ENCODE results near the gene CLEC2B.
"Not testable (repeated sequence)": the region's sequence is repeated elsewhere in the genome, so short reads cannot be mapped to it uniquely, and the experiment has no call there.

Gene CLEC2B

GRCh38 chr12:9869307-9870161 lies at the start of gene CLEC2B:
Gene CLEC2B, minus strand, starts transcription at chr12:9869354.
- peak in 1 of 2 experiments; percentile 54 for DNase-seq

- no peak for DNase-seq
Observed at GRCh38 chr12:9911708-9912107, 42.6 kb upstream of the CLEC2B start.

GRCh38 chr12:9910716-9911421 lies 41.7 kb upstream of the CLEC2B start:
- DNase-seq, result no peak

GRCh38 chr12:9909724-9910123 lies 40.6 kb upstream of the CLEC2B start:
- no peak for DNase-seq

GRCh38 chr12:9908350-9908749 lies 39.2 kb upstream of the CLEC2B start:
- DNase-seq, result no peak

- no peak for DNase-seq
Observed at GRCh38 chr12:9907769-9908168, 38.6 kb upstream of the CLEC2B start.

- DNase-seq, result no peak
Observed at GRCh38 chr12:9906873-9907272, 37.7 kb upstream of the CLEC2B start.

- no peak for DNase-seq
Observed at GRCh38 chr12:9902539-9903228, 33.5 kb upstream of the CLEC2B start.

GRCh38 chr12:9900930-9901329 lies 31.8 kb upstream of the CLEC2B start:
- DNase-seq, result no peak

DNA sequence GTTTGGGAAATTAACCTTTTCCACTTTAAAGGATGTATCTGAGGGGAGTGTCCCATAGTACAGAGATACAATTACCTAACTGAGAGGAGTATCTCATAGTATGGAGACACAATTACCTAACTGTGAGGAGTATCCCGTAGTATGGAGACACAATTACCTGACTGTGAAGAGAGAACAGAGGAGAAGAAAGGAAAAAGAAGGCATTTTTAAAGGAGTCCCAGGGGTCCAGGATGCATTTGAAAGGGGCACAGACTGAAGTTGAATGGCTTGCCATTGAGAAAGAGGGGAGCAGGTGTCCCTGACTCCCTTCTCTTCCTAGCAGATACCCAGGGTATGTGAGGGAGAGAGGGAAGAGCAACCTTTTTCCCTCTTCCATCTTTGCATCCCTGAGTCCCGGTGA lies 30.1 kb upstream of the CLEC2B start:
- no peak for DNase-seq

GRCh38 chr12:9897535-9897934 lies 28.4 kb upstream of the CLEC2B start:
- DNase-seq, result no peak

GRCh38 chr12:9895215-9895971 lies 26.2 kb upstream of the CLEC2B start:
- DNase-seq, result no peak

GRCh38 chr12:9888665-9889273 lies 19.6 kb upstream of the CLEC2B start:
- DNase-seq, result no peak

DNA sequence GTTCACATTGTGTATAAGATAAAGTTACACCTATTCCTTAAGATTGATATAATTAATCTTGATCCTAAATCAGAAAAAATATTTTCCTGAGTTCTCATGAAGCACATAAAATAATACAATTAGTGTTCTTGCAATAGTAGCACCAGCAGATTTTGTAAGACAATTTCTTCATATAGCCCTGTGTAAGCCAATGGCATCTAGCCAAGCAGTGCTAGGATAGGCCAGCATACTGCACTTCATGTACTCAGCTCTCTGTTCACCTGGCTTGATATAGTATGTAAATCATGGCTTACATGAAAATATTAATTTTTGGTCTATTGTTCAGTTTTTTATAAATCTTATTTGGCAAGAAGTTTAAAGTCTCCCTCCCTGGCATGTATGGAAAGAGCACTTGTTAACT lies 14.0 kb upstream of the CLEC2B start:
- DNase-seq, result no peak

- no peak for DNase-seq
Observed at GRCh38 chr12:9881988-9882387, 12.8 kb upstream of the CLEC2B start.

- DNase-seq, result no peak
Observed at GRCh38 chr12:9881246-9881645, 12.1 kb upstream of the CLEC2B start, which contains the start of gene KLRF2. Gene KLRF2, plus strand, starts transcription at chr12:9881489. Its CDS starts 107 bp downstream, at chr12:9881596.

DNA sequence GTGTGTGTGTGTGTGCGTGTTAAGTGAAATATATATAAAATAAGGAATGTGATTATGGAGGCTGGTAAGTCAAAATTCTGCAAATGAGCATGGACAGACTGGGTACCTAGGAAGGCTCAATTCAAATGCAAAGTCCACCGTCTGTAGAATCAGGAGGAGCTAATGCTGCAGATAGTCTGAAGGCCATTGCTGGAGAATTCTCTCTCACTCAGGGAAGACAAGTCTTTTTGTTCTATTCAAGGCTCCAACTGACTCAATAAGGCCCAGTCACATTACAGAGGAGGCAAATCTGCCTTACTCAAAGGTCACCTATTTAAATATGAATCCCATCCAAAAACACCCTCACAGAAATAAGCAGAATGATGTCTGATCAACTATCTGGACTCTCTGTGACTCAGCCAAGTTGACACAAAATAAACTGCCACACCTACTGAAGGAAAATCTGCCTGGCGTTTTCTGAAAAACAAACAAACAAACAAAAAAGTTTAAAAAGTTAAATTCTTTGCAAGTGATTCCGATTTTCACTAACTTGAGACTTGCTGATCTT lies 11.5 kb upstream of the CLEC2B start:
- DNase-seq, result no peak

GRCh38 chr12:9876120-9876519 lies 7.0 kb upstream of the CLEC2B start:
- DNase-seq, result not testable (repeated sequence)

GRCh38 chr12:9872742-9873141 lies 3.6 kb upstream of the CLEC2B start:
- no peak for DNase-seq

GRCh38 chr12:9872162-9872561 lies 3.0 kb upstream of the CLEC2B start:
- DNase-seq, result no peak

GRCh38 chr12:9870286-9870866 lies 1.2 kb upstream of the CLEC2B start:
- no peak for DNase-seq

- DNase-seq, result no peak
Observed at GRCh38 chr12:9868951-9869306, 225 bp downstream of the CLEC2B start.

Measured in SW 1271 (cell line).